DMS79 treated with DMSO at 0.1 percent for 48 hours (cell line): ENCODE measurements around the gene ASCC3.
A peak's percentile ranks its signal among the peaks of the same experiment; 100 is the strongest.
"Not testable (repeated sequence)": the region's sequence is repeated elsewhere in the genome, so short reads cannot be mapped to it uniquely, and the experiment has no call there.

Source experiments
- DNase-seq: peaks from one replicate; lab custom pipeline; 2025; lab: John Stamatoyannopoulos, UW

Gene ASCC3

GRCh38 chr6:100880853-100881706 lies at the start of gene ASCC3:
Gene ASCC3 (minus strand): TSS chr6:100881329. CDS start chr6:100867997, 13,332 bp downstream.
- DNase-seq = peak; percentile 87

DNA sequence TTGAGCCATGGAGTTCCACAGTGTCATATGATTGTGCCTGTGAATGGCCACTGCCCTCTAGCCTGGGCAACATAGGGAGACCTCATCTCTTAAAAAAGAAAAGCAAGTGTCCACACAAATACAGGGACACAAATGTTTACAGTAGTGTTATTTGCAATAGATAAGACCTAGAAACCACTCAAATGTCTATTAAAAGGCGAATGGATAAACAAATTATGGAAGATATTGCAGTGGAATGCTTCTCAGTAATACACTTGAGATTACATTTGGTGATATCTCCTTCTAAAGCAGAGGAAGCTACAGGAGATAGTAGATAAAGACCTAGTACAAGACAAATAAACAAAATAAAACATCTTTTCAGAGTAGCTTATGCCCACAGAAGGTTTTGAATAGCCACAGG lies 44.6 kb upstream of the ASCC3 start:
- DNase-seq = no peak

GRCh38 chr6:100924534-100925227 lies 43.6 kb upstream of the ASCC3 start:
- DNase-seq = no peak

- DNase-seq = no peak
Observed at GRCh38 chr6:100923481-100924165, 42.5 kb upstream of the ASCC3 start.

DNA sequence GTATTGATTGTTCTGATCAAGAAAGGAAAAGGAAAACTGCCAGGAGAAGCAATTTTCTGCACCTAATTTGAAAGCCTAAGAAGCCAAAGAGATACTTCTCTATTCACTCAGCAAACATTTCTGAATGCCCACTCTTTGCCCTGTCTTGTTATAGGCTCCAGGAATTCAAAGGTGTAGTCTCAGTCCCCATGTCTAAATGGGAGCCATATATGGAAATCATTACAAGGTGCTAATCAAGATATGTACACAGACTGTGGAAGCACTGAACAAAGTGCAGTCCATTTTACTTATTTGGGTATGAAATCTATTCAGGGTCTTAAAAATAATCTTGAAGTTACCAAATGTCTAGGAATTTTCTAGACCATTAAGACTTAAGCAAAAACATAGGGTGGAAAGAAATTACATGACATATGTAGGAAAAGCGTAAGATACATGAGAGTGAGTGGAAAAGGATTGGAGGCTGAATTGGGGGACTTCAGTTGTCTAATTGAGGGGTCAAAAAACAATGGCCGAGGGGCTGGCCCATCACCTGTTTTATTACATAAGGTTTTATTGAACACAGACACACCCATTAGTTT lies 39.0 kb upstream of the ASCC3 start:
- DNase-seq = no peak

DNA sequence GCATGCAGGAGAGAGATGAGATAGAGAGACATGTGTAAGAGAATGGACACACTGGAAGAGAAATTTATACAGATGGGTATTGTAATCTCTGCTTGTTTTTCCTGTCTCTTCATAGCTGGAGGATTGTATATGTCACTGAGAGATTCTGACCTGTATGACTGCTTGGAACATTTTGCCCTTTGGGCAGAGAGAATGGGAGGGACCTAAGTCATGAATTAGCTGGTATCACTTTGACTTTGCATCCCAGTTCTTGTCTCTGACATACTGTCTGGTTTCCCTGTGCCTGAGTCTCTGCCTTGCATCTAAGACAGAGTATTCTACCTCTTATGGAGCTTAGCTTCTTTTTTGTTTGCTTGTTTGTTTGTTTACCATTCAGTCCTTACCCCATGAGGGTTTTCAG lies 37.0 kb upstream of the ASCC3 start:
- DNase-seq = no peak

GRCh38 chr6:100915876-100916275 lies 34.7 kb upstream of the ASCC3 start:
- DNase-seq = no peak

DNA sequence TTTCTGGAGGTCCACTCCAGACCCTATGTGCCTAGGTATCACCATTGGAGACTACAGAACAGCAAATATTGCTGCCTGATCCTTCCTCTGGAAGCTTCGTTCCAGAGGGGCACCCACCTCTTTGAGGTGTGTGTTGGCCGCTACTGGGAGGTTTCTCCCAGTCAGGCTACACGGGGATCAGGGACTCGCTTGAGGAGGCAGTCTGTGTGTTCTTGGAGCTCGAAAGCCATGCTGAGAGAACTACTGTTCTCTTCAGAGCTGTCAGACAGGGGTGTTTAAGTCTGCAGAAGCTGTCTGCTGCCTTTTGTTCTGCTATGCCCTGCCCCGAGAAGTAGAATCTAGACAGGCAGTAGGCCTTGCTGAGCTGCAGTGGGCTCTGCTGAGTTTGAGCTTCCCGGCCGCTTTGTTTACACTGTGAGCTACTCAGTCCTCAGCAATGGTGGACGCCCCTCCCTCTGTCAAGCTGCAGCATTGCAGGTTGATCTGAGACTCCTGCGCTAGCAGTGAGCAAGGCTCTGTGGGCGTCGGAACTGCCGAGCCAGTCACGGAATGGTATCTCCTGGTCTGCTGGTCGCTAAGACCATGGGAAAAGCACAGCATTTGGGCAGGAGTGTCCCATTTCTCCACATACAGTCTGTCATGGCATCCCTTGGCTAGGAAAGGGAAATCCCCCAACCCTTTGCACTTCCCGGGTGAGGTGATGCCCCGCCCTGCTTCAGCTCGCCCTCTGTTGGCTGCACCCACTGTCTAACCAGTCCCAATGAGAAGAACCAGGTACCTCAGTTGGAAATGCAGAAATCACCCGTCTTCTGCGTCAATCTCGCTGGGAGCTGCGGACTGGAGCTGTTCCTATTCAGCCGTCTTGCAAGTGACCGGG lies 32.5 kb upstream of the ASCC3 start:
- no peak for DNase-seq

DNA sequence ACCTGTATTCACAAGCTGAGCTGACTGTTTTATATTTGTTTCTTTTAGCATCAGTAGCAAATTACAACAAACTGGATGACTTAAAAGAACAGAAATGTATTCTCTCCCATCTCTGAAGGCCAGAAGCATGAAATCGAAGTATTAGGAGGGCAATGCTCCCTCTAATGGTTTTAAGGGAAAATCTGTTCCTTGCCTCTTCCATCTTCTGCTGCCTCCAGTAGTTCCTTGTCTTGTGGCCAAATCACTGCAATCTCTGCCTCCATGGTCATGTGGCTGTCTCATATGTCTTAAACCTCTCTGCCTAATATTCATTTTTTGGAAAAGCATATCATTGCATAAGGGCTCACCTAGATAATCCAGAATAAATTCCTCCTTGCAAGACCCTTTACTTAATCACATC lies 25.2 kb upstream of the ASCC3 start:
- no peak for DNase-seq

GRCh38 chr6:100905067-100905466 lies 23.9 kb upstream of the ASCC3 start:
- no peak for DNase-seq

DNA sequence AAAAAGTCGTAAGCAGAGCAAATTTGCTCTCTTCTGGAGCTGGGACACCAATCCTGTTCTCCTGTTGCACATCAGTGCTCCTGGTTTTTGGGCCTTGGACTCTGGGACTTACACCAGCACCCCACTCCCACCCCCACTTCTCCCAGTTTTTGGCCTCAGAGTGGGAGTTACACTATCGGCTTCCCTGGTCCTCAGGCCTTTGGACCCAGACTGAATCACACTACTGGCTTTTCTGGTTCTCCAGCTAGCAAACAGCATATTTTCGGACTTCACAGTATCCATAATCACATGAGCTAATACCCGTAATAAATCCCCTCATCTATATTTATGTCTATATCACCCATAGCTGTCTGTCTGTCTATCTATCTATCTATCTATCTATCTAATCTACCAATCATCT lies 23.2 kb upstream of the ASCC3 start:
- DNase-seq = no peak

- DNase-seq = no peak
Observed at GRCh38 chr6:100901582-100901981, 20.5 kb upstream of the ASCC3 start.

- no peak for DNase-seq
Observed at GRCh38 chr6:100899202-100899601, 18.1 kb upstream of the ASCC3 start.

GRCh38 chr6:100897671-100898070 lies 16.5 kb upstream of the ASCC3 start:
- DNase-seq = no peak

- no peak for DNase-seq
Observed at GRCh38 chr6:100893743-100894142, 12.6 kb upstream of the ASCC3 start.

DNA sequence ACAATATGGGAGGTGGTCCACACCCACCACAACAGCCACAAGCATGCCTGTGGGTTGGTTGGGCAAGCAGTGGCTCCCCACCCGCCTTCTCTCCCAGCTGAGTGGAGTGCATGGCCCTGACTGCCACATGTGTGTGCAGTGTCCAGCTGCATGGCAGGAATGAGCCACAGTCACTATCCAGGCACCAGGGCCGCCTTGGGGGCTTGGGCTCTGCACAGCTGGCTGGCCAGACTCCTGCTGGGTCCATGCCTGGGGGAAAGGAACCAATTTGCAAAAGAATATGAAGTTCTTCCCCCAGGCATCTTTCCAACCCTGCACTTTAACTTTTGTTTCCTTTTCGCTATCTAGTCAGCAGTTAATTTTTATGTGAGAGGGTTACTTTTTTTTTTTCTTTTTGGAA lies 11.6 kb upstream of the ASCC3 start:
- DNase-seq = no peak

DNA sequence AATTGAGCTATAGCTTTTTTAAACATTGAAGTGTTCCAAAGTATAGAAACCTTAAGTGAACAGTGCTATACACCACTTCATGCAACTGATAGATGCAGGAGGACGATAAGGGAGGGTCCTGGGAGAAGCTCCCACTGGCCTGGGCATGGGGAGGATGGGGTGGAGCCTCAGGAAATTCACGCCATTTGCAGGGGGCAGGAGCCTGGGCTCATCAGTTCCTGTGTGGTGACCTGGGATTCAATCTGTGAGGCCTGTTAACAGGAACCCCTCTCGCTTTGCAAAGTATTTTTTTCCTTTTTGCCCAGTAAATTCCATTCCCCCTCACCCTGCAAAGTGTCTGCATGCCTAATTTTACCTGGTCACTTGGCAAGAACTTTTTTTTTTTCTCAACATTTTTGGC lies 11.0 kb upstream of the ASCC3 start:
- DNase-seq = no peak

DNA sequence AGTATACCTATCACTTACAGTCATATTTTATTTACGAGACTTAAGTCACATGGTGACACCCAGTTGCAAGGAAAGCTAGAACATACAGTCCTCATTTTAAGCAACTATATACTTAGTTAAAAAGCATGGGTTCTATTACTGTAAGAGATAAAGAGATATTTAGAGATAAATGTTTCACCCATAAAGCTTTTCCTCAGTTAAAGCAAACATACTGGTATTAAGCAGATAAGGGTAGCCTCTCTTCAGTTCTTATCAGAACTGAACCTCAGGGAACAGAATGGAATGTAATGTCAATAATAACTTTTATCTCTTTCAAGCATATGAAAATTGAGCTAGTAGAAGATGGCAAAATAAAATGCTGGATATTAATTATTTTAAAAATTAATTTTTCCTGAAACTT lies 9.9 kb upstream of the ASCC3 start:
- no peak for DNase-seq

- not testable (repeated sequence) for DNase-seq
Observed at GRCh38 chr6:100890646-100891045, 9.5 kb upstream of the ASCC3 start.

DNA sequence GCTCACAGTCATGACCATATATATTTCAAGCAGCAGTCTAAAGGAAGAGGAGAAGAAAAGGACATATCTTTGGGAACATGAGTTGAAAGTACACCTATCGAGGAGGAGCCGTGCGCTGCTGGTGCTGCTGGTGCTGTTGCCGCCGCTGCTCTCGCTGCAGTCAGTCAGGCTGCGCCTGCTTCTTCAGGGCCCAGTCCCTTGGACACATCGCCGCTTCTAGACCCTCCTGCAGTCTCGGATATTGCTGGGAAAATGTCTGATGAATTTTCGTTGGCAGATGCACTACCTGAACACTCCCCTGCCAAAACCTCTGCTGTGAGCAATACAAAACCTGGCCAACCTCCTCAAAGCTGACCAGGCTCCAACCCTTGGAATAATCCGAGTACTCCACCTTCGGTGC lies 8.2 kb upstream of the ASCC3 start:
- no peak for DNase-seq

DNA sequence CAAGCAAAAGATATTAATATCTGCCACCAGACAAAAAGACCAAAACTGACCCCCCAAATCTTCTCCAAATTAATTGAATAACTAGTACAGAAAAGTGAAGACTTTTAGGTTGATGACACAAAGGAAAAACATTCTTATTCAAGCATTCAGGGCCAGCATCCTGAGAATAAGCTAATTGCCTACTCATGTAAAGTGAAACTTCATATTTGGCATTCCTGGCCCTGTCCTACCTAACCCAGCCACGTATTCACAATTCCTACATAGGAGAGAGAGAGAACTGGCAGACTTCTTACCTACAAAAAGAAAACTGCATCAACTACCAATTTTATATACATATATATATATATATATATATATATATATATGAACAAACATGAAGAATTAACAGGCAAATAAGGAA lies 4.9 kb upstream of the ASCC3 start:
- no peak for DNase-seq

DNA sequence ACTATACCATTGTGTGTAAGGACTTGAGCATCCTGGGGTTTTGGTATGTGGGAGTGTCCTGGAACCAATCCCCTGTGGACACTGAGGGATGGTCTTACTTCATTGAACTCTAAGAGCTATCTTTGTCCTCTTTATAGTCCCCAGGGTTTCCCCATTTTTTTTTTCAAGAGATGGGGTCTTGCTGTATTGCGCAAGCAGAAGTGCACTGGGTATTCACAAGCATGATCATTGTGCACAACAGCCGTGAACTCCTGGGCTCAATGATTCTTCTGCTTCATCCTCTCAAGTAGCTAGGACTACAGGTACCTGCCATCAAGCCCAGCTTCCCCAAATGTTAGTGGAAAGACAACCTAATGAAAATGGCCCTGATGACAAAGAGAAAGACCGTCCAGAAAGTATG lies 2.2 kb upstream of the ASCC3 start:
- DNase-seq = no peak
